Measurements from ENCODE around the gene ROR2. TPM values are rescaled to one million over a fixed set of nuclear protein-coding genes. Genes with fewer than 3 reads are reported as not detected.

The ROR2 gene
- total and polyA plus RNA-seq, 7 donors = 0.46 to 81.7 (median 51.4) TPM

DNA sequence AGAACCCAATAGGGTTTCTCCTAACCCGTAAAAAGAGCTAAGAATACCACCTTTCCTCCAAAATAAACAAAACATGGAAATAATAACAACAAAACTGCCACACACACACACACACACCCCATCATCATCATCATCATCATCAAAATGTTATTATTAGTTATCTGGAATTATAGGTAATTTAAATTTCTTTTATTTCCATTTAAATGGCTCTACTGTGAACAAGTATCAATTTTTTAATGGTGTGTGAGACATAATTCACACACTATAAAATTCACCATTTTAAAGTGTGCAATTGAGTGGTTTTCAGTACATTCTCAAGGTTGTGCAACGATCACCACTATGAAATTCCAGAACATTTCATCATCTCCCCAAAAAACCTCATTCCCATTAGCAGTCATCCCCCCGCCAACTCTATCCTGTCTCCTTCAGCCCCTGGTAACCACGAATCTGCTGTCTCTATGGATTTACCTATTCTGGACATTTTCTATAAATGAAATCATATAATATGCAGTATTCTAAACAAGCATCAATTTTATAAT is 172.7 kb downstream of the ROR2 start:
- intact Hi-C loops (cut with DNase I) = no loop called here
- Histone ChIP-seq H3K4me1 (peaks cover 0 to 67% (median 63%) of the 10 kb centered on the region in 4 donors), H3K27me3 (no peaks in the 10 kb centered on the region), H3K27ac (peak overlapping the region in 1 of 4 donors; percentile 80), H3K36me3 (no peaks in the 10 kb centered on the region), H3K4me3 (no peak overlapping the region), H3K9me3 (no peaks in the 10 kb centered on the region)
- DNase-seq = peak; percentile 48
- 62 to 87% methylated on average over 4 of the region's 4 CpGs for WGBS, 2 donors
- TF ChIP-seq EP300 (IDR thresholded peaks at IDR 0.05) (no peak), POLR2AphosphoS5 (IDR thresholded peaks at IDR 0.05) (peak in 1 of 4 donors; percentile 16), POLR2A (IDR thresholded peaks at IDR 0.05) (no peak)
- TF ChIP-seq, protein P1, sequence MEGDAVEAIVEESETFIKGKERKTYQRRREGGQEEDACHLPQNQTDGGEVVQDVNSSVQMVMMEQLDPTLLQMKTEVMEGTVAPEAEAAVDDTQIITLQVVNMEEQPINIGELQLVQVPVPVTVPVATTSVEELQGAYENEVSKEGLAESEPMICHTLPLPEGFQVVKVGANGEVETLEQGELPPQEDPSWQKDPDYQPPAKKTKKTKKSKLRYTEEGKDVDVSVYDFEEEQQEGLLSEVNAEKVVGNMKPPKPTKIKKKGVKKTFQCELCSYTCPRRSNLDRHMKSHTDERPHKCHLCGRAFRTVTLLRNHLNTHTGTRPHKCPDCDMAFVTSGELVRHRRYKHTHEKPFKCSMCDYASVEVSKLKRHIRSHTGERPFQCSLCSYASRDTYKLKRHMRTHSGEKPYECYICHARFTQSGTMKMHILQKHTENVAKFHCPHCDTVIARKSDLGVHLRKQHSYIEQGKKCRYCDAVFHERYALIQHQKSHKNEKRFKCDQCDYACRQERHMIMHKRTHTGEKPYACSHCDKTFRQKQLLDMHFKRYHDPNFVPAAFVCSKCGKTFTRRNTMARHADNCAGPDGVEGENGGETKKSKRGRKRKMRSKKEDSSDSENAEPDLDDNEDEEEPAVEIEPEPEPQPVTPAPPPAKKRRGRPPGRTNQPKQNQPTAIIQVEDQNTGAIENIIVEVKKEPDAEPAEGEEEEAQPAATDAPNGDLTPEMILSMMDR (IDR thresholded peaks at IDR 0.05) = no peak

DNA sequence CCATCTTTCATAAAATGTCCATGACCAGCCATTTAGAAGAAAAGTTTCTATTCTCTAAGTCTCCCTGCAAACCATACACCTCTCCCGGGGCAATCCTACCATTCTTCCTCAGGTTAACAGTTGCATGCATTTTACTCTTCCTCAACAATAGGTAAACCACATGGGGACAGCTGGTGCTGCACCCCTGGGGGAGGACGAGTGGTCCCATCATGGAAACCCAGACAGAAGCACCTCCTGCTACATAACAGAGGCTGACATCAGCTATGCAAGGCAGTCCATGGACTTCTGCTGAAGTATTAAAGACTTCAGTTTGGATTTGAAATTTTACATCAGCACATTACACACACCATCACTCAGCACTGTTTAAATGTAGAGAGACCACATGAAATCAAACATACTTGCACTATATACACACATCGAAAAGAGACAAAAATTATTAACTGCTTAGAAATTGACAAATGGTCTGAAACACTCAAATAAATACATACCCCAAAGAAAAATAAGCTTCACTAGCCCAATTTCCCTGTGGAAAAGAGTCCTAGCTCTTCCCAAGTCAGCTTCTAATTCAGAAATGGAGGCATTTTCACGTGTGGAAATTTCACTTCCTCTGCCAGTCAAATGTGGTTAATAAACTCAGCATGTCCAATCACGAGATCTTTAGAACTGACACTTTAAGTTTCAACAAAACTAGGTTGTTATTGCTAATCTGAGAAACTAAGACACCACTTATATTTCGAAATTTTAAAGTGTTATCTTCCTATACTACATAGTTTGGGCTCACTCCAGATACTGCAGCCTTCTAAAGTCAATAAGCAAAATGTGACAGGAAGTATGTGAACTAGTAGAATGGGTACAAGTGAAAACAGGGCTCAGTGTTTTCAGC is 173.4 kb downstream of the ROR2 start:
- WGBS, 2 donors = 64% methylated on average over 6 of the region's 6 CpGs
- peaks cover 0 to 68% (median 64%) of the 10 kb centered on the region in 4 donors for H3K4me1 ChIP-seq
- no peaks in the 10 kb centered on the region for H3K36me3 ChIP-seq
- no peaks in the 10 kb centered on the region for H3K9me3 ChIP-seq
- TF ChIP-seq EP300 (IDR thresholded peaks at IDR 0.05) (no peak), POLR2A (IDR thresholded peaks at IDR 0.05) (no peak), POLR2AphosphoS5 (IDR thresholded peaks at IDR 0.05) (no peak)
- TF ChIP-seq, protein P1 (IDR thresholded peaks at IDR 0.05) = no peak
- intact Hi-C loops (cut with DNase I) = no loop called here
- H3K4me3 ChIP-seq = no peak overlapping the region
- peak; percentile 27 for DNase-seq
- H3K27me3 ChIP-seq = no peaks in the 10 kb centered on the region
- H3K27ac ChIP-seq = peak overlapping the region in 3 of 4 donors; percentile 74 to 80 (median 79)

DNA sequence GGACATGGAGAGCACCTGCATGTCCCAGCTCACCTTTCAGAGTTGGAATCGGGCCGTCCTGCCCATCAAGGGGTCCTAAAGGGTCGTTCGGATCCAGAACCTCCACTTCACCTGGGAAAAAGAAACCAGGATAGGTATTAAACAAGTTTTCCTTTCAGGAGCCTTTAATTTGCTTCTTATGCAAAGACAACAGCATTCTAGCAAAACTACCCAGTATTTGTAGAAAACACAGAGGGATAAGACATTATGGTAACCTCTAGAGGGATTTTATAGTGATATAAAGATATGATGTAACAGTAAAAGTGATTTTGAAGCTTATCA is 174.4 kb downstream of the ROR2 start:
- no peaks in the 10 kb centered on the region for H3K27me3 ChIP-seq
- H3K36me3 ChIP-seq = no peaks in the 10 kb centered on the region
- peaks cover 0 to 71% (median 66%) of the 10 kb centered on the region in 4 donors for H3K4me1 ChIP-seq
- H3K27ac ChIP-seq = peak overlapping the region in 3 of 4 donors; percentile 74 to 80 (median 79)
- WGBS, 2 donors = 9 to 29% methylated on average over 4 of the region's 4 CpGs
- intact Hi-C loops (cut with DNase I) = loop anchor here (2.0 kb wide), 1 partner anchor 175 kb away; the partner anchor contains the start of gene ROR2
- TF ChIP-seq, protein P1 (IDR thresholded peaks at IDR 0.05) = no peak
- TF ChIP-seq POLR2A (IDR thresholded peaks at IDR 0.05) (no peak), POLR2AphosphoS5 (IDR thresholded peaks at IDR 0.05) (no peak), EP300 (IDR thresholded peaks at IDR 0.05) (no peak)
- H3K4me3 ChIP-seq = no peak overlapping the region
- DNase-seq = no peak
- no peaks in the 10 kb centered on the region for H3K9me3 ChIP-seq

DNA sequence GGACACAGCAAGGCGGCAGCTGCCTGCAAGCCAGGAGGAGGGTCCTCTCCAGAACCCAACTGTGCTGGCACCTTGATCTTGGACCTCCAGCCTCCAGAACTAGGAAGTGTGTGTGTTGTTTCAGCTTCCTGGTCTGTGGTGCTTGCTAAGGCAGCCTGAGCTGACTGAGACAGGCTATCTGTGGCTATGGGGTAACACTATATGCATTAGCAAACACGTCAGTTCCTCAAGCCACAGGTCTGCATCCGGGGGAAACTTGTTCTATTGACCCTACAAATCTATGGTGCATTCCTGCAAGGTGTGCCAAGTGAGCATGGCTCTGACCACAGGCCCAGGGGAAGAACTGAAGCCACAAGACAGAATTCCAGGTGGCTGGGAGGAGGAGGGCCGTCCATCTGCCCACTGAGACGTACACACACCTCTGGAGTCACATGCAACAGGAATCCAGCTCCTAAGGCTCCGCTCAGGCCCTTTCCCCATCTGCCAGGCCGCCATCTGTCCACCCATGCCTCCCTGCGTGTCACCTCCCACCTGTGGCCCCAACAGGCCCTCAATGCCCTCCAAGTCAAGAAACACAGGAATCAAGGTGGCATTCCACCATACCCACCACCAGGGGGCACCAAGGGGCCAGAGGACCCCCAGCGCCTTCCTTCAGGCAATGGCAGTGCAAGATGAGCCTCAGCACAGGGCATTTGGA is 174.9 kb downstream of the ROR2 start:
- peak; percentile 87 for DNase-seq
- no peak overlapping the region for H3K4me3 ChIP-seq
- no peaks in the 10 kb centered on the region for H3K36me3 ChIP-seq
- intact Hi-C loops (cut with DNase I) = loop anchor here (2.0 kb wide), 1 partner anchor 176 kb away; the partner anchor contains the start of gene ROR2
- H3K27me3 ChIP-seq = no peaks in the 10 kb centered on the region
- H3K27ac ChIP-seq = peak overlapping the region in 3 of 4 donors; percentile 74 to 80 (median 79)
- no peaks in the 10 kb centered on the region for H3K9me3 ChIP-seq
- H3K4me1 ChIP-seq = peaks cover 0 to 77% (median 70%) of the 10 kb centered on the region in 4 donors
- TF ChIP-seq EP300 (IDR thresholded peaks at IDR 0.05) (no peak), POLR2AphosphoS5 (IDR thresholded peaks at IDR 0.05) (no peak)
- TF ChIP-seq, protein P1 (IDR thresholded peaks at IDR 0.05) = peak; percentile 70 to 83 (median 76)
- 65 to 76% methylated on average over 9 of the region's 9 CpGs for WGBS, 2 donors
